Measurements from ENCODE around the gene FBXO17. TPM values are rescaled to one million over a fixed set of nuclear protein-coding genes. Genes with fewer than 3 reads are reported as not detected.

The FBXO17 gene
- total RNA-seq, 1 experiment from 2014 or later: 16.8 TPM

DNA sequence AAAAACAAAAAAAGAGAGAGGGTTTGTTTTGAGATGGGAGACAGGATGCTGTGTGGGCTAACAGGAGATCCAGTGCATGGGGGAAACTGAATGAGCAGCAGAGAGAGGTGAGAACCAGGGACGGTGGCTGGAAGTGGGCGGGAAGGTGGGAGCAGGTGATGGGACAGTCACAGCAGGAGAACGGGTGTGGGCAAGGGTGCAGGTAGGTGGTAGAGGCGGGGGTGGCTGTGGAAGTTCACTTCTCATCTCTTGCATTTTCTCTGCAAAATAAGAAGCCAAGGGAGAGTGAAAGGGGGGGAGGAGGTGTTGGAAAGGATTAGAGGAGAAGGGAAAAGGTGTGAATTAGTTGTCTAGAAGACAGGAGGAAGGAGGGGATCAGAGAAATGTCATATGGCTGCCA lies 21.9 kb downstream of the FBXO17 start (continued):
- TF ChIP-seq PRRX2 (CRISPR knock-in tag; IDR thresholded peaks at IDR 0.05): no peak

- Mint-ChIP-seq H3K9me3 (no peaks in the 10 kb centered on the region), H3K4me1 (peaks cover 11% of the 10 kb centered on the region), H3K27ac (peak overlapping the region; percentile 33), H3K4me3 (no peak overlapping the region), H3K36me3 (peaks cover 2% of the 10 kb centered on the region), H3K27me3 (ENCODE audit: low read depth) (peaks cover 6% of the 10 kb centered on the region)
- ATAC-seq: peak; percentile 41
- POLR2A ChIA-PET: no interaction called here
- peak; percentile 42 for DNase-seq (ENCODE audit: low spot score)
- TF ChIP-seq NR1H2 (CRISPR knock-in tag; IDR thresholded peaks at IDR 0.05): no peak
- TF ChIP-seq, protein P1, sequence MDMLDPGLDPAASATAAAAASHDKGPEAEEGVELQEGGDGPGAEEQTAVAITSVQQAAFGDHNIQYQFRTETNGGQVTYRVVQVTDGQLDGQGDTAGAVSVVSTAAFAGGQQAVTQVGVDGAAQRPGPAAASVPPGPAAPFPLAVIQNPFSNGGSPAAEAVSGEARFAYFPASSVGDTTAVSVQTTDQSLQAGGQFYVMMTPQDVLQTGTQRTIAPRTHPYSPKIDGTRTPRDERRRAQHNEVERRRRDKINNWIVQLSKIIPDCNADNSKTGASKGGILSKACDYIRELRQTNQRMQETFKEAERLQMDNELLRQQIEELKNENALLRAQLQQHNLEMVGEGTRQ (CRISPR knock-in tag; IDR thresholded peaks at IDR 0.05): no peak
- TF ChIP-seq, protein P2, sequence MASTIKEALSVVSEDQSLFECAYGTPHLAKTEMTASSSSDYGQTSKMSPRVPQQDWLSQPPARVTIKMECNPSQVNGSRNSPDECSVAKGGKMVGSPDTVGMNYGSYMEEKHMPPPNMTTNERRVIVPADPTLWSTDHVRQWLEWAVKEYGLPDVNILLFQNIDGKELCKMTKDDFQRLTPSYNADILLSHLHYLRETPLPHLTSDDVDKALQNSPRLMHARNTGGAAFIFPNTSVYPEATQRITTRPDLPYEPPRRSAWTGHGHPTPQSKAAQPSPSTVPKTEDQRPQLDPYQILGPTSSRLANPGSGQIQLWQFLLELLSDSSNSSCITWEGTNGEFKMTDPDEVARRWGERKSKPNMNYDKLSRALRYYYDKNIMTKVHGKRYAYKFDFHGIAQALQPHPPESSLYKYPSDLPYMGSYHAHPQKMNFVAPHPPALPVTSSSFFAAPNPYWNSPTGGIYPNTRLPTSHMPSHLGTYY (CRISPR knock-in tag; IDR thresholded peaks at IDR 0.05): 0 out of 2 replicates have a peak, but pooled peaks have one; percentile 25
- TF ChIP-seq CTCF (IDR thresholded peaks at IDR 0.05): peak; percentile 42
- no peak for TF ChIP-seq FOXP4 (CRISPR knock-in tag; IDR thresholded peaks at IDR 0.05)
- TF ChIP-seq, protein P3, sequence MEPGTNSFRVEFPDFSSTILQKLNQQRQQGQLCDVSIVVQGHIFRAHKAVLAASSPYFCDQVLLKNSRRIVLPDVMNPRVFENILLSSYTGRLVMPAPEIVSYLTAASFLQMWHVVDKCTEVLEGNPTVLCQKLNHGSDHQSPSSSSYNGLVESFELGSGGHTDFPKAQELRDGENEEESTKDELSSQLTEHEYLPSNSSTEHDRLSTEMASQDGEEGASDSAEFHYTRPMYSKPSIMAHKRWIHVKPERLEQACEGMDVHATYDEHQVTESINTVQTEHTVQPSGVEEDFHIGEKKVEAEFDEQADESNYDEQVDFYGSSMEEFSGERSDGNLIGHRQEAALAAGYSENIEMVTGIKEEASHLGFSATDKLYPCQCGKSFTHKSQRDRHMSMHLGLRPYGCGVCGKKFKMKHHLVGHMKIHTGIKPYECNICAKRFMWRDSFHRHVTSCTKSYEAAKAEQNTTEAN (CRISPR knock-in tag; IDR thresholded peaks at IDR 0.05): no peak
- no peak for TF ChIP-seq ZNF423 (CRISPR knock-in tag; IDR thresholded peaks at IDR 0.05)
- TF ChIP-seq OVOL2 (CRISPR knock-in tag; IDR thresholded peaks at IDR 0.05; ENCODE audit: borderline replicate concordance): no peak
- no peak for TF ChIP-seq ZNF121 (CRISPR knock-in tag; IDR thresholded peaks at IDR 0.05)
- TF ChIP-seq AR (CRISPR knock-in tag; IDR thresholded peaks at IDR 0.05): no peak
- TF ChIP-seq CREM (CRISPR knock-in tag; IDR thresholded peaks at IDR 0.05): no peak
- TF ChIP-seq ATF6 (CRISPR knock-in tag; IDR thresholded peaks at IDR 0.05): no peak
- no peak for TF ChIP-seq SP1 (CRISPR knock-in tag; conservative IDR thresholded peaks at IDR 0.05)
- TF ChIP-seq EMX1 (CRISPR knock-in tag; IDR thresholded peaks at IDR 0.05): no peak
- CTCF ChIA-PET: interaction anchor here (0.9 to 2.5 kb wide), 11 partner anchors 9 to 100 kb away, joined by 3 to 11 read pairs (median 4); partner anchors contain the start of genes FBXO17, MRPS12 and SARS2
These were observed 23.0 kb downstream of the FBXO17 start for GRCh38 chr19:38952395-38953165.

Data from WTC11 (cell line).